M059J (cell line): ENCODE measurements around the gene KRT6B. TPM values are rescaled to one million over a fixed set of nuclear protein-coding genes. Genes with fewer than 3 reads are reported as not detected.
"Not testable (repeated sequence)": the region's sequence is repeated elsewhere in the genome, so short reads cannot be mapped to it uniquely, and the experiment has no call there.

Source experiments
- DNase-seq: peaks from one replicate; pipeline ENCODE4 v3.0.0-alpha.2; 2012; ENCODE audit warnings: low read depth
- total RNA-seq: library from RNA; depleted of rRNA; stranded (reverse); fragments of >200 nt; shearing (Covaris generic); gene quantifications from 2 replicates; pipeline ENCODE4 v1.2.3, GENCODE V29; 2014; rRNA removed

Gene KRT6B
- total RNA-seq, result not detected in 2 replicates

DNA sequence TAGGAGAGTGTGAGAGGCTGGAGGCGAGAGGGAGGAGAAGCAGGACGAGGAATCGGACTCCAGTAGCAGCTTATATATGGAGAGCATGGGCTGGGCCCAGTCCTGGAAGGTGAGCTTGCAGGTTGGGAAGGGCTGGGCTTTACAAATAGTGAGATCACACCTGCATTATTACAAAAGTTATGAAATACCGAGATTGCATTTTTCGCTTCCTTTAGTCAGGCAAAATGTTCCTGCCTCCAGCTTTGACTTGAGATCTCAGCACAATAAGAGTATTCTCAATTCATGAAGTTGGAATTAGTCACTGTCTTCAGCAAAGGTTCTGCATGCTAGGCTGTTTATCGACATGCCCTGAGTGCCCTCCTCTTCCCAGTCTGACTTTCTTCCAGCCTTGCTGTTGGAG, at the start of gene KRT6B:
Gene KRT6B, minus strand, starts transcription at position 46 of the 400 bp plus-strand sequence. CDS start 68 bp downstream, outside the sequence.
- no peak for DNase-seq

- DNase-seq, result peak; percentile 49
These were observed 49.5 kb upstream of the KRT6B start for GRCh38 chr12:52501490-52501889.

GRCh38 chr12:52500574-52500973, 48.6 kb upstream of the KRT6B start:
- not testable (repeated sequence) for DNase-seq

DNA sequence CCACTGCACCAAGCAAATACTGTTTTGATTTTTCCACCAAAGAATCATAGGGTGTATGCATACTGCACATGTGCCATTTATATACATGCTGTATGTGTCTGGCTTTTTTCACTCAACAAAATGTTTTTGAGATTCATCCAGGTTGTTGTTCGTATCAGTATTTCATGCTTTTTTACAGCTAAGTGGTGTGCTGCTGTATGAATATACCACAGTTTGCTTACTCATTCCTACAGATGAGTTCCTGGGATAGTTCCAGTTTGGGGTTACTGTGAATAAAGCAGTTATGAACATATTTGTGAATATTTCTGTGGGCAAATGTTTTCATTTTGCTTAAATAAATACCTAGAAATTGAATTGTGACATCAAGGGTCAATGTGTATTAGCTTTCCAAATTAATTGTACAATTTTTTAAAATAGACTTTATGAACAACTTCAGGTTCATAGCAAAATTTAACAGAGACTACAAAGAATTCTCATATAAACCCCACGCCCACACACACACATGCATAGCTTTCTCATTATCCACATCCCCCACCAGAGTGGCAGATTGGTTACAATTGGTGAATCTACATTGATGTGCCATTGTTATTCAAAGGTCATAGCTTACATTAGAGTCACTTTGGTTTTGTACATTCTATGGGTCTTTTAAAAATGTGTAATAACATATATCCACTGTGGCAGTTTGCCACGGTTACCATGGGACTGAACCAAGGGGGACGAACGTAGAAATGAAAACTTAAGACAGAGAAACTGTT, 48.0 kb upstream of the KRT6B start:
- DNase-seq, result no peak

- no peak for DNase-seq
These were observed 47.0 kb upstream of the KRT6B start for GRCh38 chr12:52498946-52499345.

GRCh38 chr12:52497975-52498374, 46.0 kb upstream of the KRT6B start:
- DNase-seq, result no peak

GRCh38 chr12:52496590-52497071, 44.7 kb upstream of the KRT6B start:
- peak; percentile 84 for DNase-seq

DNA sequence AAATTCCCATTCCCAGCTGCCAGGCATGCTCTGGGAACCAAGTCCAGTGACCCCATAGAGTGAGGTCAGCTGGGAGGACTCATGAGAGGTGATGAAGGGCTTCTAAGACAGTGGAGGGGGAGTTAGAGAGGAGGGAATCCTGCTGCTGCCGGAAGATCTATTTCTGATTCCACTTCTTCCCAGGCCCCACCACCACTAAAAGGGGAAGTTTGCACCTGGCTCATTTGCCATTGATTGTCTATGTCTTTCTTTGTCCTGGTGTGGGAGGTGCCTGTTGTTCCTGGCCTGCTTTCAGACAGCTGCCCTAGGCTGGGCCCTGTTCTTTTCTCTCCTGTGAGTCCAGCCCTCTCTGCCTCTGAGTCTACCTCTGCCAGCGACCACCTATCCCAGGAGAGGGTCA, 44.1 kb upstream of the KRT6B start:
- DNase-seq, result peak; percentile 4

GRCh38 chr12:52495389-52495788, 43.4 kb upstream of the KRT6B start:
- DNase-seq, result peak; percentile 32

DNA sequence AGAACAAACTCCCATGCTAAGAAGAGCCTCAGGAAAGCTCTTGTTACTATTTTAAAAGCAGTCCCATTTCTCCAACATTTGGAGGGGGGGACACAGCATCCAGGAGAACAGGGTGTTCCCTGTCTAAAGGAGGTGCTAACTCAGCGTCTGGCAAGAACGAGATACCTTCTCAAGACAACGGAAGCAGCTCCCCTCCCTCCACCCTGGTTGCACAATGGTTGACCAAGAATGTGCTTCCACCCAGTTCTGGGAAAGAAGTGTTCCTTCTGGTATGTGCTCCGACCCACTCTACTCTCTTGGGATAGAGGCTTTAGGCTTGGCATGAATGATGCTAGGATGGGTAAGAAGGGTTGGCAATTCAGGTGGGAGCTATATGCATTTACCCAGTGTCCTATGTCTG, 42.6 kb upstream of the KRT6B start:
- DNase-seq, result peak; percentile 6

DNA sequence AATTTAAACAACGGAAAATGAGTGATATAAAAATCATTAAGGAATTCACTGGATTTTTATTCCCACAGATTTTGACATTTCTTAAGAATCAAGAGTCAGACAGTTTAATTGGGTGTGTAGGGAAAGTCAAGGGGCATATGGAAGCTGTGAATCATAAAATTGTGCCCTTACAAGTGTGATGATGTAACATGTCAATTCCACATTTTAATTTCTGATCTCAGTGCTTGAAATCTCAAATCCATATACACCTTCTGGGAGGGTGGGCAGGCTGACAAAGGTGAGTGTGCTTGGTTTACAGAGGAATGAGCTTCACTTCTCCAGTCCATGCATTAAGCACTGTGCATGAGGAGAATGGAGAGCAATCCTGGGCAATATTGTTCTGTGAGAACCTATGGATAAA, 42.2 kb upstream of the KRT6B start:
- no peak for DNase-seq

DNA sequence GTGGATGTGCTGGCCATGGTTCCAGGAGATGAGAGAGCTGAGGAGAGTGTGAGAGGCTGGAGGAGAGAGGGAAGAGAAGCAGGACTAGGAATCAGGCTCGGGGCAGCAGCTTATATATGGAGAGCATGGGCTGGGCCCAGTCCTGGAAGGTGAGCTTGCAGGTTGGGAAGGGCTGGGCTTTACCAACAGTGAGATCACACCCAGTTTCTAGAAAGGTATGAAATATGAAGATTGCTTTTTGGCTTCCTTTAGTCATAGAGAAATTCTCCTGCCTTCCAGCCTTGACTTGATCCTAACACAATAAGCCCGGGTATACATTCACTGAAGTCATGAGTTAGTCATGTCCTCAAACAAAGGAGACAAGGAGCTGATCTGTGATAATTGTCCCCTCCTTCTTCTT, 41.2 kb upstream of the KRT6B start, which contains the start of gene KRT6A:
Gene KRT6A, minus strand, starts transcription at position 86 of the 400 bp plus-strand sequence. Its CDS starts 69 bp downstream, at position 17.
- no peak for DNase-seq

DNA sequence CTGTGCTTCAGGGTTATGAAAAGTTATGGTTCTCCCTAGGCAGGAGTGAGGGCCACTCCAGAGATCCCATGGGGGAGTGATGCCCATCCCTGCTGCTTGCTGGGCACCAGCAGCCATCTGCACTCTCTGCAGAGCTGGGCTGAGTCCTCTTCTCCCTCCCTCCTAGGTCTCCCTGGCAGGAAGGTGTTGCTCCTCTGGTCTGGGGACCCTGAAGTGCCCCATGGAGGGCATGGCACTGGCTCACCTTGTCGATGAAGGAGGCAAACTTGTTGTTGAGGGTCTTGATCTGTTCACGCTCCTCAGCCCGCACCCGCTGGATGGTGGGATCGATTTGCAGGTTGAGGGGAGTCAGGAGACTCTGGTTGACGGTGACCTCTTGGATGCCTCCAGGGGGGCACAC, 40.5 kb upstream of the KRT6B start:
- not testable (repeated sequence) for DNase-seq

DNA sequence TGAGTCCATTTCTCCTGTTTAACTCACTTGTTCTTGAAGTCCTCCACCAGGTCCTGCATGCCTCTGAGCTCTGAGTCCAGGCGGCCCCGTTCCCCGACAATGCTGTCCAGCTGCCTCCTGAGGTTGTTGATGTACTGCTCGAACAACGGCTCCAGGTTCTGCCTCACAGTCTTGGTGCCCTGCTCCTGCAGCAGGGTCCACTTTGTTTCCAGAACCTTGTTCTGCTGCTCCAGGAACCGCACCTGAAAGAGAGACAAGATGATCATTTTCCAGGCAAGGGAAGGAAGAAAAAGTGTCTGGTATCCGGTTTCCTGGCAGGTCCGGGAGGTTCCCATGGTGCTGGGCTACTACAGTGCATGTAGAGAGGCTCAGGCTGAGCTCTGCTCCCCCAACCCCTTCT, 39.5 kb upstream of the KRT6B start:
- DNase-seq, result not testable (repeated sequence)

- no peak for DNase-seq
These were observed 36.8 kb upstream of the KRT6B start for GRCh38 chr12:52488736-52489135.

DNA sequence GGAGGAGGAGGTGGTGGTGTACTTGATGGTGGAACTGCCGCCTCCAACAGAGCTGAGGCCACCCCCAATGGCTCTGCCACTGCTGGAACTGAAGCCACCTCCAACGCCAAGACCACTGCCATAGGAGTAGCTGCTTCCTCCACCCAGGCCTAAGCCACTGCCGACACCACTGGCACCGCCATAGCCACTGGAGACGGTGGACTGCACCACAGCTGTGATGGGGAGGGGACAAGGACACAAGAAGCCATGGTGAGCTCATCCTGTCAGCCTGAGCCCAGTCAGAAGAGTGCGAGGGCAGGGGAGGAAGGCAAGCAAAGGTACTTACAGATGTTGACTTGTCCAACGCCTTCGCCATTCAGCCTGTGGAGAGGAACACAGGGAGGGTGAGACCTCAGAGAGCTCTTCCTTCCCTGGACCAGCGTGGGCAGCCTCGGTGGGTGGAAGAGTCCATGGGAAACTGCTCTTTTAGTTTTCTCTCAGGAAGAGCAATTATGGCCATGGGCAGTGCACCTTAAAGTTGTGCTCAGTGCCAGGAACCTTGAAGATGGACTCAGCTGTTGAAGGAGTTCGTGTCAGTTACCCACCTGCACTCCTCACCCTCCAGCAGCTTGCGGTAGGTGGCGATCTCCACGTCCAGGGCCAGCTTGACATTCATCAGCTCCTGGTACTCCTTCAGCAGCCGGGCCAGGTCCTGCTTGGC, 35.9 kb upstream of the KRT6B start:
- DNase-seq, result not testable (repeated sequence)

DNA sequence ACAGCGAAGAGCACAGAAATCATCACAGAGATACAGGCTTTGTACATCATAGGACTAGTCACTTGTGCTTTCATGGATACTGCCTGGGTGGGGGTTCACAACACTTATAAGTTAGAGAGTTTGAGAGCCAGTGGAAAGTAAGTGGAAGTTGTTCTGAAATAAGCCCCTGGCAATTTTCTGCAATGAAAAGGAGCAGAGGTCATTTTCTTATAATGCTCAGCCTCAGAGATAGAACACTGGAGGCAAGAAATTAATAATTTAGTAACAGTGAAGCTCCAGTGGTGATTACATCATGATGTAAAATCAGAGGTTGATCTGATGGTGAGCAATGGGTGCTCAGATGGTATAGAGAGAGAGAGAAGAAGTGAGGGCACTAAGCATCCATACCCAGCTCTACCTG, 35.3 kb upstream of the KRT6B start:
- no peak for DNase-seq

DNA sequence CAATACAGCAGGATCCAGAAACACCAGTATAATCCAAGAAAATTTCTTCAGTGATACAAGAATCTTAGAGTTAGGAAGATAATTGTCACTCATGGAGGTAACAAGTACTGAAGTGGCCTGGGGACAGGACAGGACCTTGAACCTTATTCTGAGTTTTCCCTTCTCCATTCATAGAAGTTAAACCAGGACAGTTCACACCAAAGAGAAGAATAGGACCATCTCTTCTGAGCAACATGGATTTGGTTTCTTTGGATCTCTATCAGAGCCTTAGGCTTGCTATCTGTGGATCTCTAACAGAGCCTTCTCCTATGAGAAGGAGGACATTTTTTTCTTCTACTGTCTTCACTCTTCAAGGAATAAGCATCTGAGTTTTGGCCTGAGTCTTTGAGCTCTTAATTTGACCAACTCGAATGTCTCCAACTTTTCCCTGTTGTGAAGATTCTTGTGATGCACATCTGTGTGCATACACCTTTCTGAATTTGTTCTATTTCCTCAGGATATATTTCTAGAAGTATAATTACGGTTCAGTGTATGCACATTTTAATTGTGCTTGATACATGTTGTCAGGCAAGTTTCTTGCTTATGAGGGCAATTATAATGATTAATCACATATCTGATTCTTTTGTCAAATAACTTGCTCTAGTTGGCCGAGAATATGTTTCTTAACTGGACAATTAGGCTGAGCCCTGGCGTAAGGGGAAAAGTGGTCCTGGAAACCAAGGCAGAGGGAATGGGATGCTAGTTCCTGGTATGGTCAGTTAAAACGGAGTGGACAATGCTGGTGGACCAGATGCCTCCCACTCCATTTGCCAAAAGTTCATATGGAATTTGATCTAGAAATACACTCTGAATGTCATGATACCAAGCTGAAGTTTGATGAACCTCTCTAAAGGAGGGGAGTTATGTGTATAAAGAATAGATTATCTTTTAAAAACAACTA, 34.5 kb upstream of the KRT6B start:
- no peak for DNase-seq

GRCh38 chr12:52480073-52480472, 28.1 kb upstream of the KRT6B start:
- no peak for DNase-seq

DNA sequence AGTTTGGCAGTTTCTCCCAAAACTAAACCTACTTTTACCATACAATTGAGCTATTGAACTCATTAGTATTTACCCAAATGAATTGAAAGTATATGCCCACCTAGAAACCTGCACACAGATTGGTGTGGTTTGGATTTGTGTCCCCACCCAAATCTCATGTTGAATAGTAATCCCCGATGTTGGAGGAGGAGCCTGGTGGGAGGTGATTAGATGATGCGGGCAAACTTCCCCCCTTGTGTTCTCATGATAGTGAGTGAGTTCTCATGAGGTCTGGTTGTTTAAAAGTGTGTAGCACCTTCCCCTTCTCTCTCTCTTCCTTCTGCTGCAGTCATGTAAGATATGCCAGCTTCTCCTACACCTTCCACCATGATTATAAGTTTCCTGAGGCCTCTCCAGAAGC, 25.7 kb upstream of the KRT6B start:
- no peak for DNase-seq

DNA sequence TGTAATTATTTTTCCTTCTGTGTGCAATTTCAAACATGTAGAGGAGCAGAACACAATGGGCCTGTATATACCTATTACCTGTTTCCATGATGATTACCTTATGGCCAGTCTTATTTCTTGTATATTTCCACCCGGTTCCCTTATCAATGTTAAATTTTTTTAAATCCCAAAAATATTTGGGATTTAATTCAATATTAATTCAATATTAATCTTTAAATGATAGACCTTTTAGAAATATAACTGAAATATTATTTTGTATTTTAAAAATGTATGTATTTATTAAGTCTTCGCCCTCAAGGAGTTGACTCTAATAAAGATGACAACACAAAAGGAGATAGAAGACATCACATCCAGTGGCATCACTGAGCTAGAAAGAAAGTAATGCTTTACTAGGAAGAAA, 22.3 kb upstream of the KRT6B start:
- no peak for DNase-seq

GRCh38 chr12:52473768-52474167, 21.8 kb upstream of the KRT6B start, which contains the start of gene KRT6C:
Gene KRT6C (minus strand): TSS chr12:52473805. CDS start chr12:52473737, 68 bp downstream.
- no peak for DNase-seq
